SK-N-SH treated with all-trans-retinoic acid at 6 μM for 48 hours (cell line): Measurements from ENCODE around the gene CCKAR.

ENCODE experiments used
- BACH2 ChIP-seq: fragments of 250-450 bp; sonication (Bioruptor Pico); IDR thresholded peaks from 2 replicates; pipeline ENCODE4 v1.9.0; 2021; ENCODE audit warnings: mild to moderate bottlenecking, borderline replicate concordance
- CSDC2 ChIP-seq: fragments of 250-450 bp; sonication (Bioruptor Pico); IDR thresholded peaks from 2 replicates; pipeline ENCODE4 v1.5.0; 2020; ENCODE audit warnings: mild to moderate bottlenecking, moderate library complexity
- ISL1 ChIP-seq: fragments of 250-450 bp; sonication (Bioruptor Pico); IDR thresholded peaks from 2 replicates; pipeline ENCODE4 v2.1.2; 2022; ENCODE audit warnings: mild to moderate bottlenecking, moderate library complexity
- RARB ChIP-seq: fragments of 250-450 bp; sonication (Bioruptor Pico); IDR thresholded peaks from 2 replicates; pipeline ENCODE4 v1.8.0; 2021; ENCODE audit warnings: mild to moderate bottlenecking, moderate library complexity
- SNAI2 ChIP-seq: fragments of 250-450 bp; sonication (Bioruptor Pico); IDR thresholded peaks from 2 replicates; pipeline ENCODE4 v1.5.0; 2020; ENCODE audit warnings: mild to moderate bottlenecking, moderate library complexity
- TCF4 ChIP-seq: fragments of 250-450 bp; sonication (Bioruptor Pico); IDR thresholded peaks from 2 replicates; pipeline ENCODE4 v1.8.0; 2021; ENCODE audit warnings: mild to moderate bottlenecking, moderate library complexity, borderline replicate concordance
- TOX ChIP-seq: fragments of 250-450 bp; sonication (Bioruptor Pico); IDR thresholded peaks from 2 replicates; pipeline ENCODE4 v1.8.0; 2021; ENCODE audit warnings: mild to moderate bottlenecking, moderate library complexity, borderline replicate concordance
- ZC3H10 ChIP-seq: fragments of 250-450 bp; sonication (Bioruptor Pico); IDR thresholded peaks from 2 replicates; pipeline ENCODE4 v1.5.1; 2021; ENCODE audit warnings: mild to moderate bottlenecking, moderate library complexity
- ZNF565 ChIP-seq: fragments of 450-650 bp; formaldehyde crosslinking; conservative IDR thresholded peaks from 2 replicates; pipeline ENCODE4 v1.5.0; 2020; ENCODE audit warnings: low read depth, mild to moderate bottlenecking, moderate library complexity
- TF ChIP-seq, protein P1 (sequence below): fragments of 250-450 bp; sonication (Bioruptor Pico); IDR thresholded peaks from 2 replicates; pipeline ENCODE4 v1.8.0; 2020; ENCODE audit warnings: mild to moderate bottlenecking, moderate library complexity, borderline replicate concordance
- TF ChIP-seq, protein P2 (sequence below): fragments of 250-450 bp; sonication (Bioruptor Pico); IDR thresholded peaks from 2 replicates; pipeline ENCODE4 v1.5.1; 2020; ENCODE audit warnings: low read depth, mild to moderate bottlenecking, moderate library complexity
- TF ChIP-seq, protein P3 (sequence below): fragments of 250-450 bp; sonication (Bioruptor Pico); IDR thresholded peaks from 2 replicates; pipeline ENCODE4 v1.5.1; 2021; ENCODE audit warnings: mild to moderate bottlenecking, moderate library complexity
- TF ChIP-seq, protein P4 (sequence below): fragments of 250-450 bp; sonication (Bioruptor Pico); IDR thresholded peaks from 2 replicates; pipeline ENCODE4 v1.8.0; 2021; ENCODE audit warnings: low read depth, mild to moderate bottlenecking, moderate library complexity, borderline replicate concordance

DNA sequence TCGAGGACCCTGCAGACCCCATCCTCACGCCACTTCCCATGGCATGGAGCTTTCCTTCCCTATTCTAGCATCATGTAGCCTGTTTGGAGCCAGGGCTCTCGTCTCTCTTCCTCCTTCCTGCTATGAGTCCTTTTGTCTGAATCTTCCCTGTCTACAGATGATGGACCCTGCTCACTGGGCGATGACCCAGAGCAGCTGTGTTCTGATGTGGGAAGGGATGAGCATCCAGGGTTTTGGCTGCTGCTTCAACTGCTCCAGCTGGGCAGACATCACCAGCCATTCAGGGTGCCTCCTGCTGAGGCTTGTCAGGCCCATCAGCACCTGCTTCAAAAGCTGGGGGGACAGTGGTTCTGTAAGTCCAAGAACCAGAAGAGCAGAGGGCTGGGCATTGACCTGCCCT is 3.2 kb upstream of the CCKAR start:
- TF ChIP-seq, protein P1, sequence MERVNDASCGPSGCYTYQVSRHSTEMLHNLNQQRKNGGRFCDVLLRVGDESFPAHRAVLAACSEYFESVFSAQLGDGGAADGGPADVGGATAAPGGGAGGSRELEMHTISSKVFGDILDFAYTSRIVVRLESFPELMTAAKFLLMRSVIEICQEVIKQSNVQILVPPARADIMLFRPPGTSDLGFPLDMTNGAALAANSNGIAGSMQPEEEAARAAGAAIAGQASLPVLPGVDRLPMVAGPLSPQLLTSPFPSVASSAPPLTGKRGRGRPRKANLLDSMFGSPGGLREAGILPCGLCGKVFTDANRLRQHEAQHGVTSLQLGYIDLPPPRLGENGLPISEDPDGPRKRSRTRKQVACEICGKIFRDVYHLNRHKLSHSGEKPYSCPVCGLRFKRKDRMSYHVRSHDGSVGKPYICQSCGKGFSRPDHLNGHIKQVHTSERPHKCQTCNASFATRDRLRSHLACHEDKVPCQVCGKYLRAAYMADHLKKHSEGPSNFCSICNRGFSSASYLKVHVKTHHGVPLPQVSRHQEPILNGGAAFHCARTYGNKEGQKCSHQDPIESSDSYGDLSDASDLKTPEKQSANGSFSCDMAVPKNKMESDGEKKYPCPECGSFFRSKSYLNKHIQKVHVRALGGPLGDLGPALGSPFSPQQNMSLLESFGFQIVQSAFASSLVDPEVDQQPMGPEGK (CRISPR knock-in tag) = no peak
- TF ChIP-seq TOX (CRISPR knock-in tag) (no peak), ZC3H10 (CRISPR knock-in tag) (no peak), SNAI2 (CRISPR knock-in tag) (no peak), BACH2 (CRISPR knock-in tag) (no peak), ZNF565 (CRISPR knock-in tag) (no peak), TCF4 (CRISPR knock-in tag) (no peak), ISL1 (CRISPR knock-in tag) (no peak), RARB (CRISPR knock-in tag) (no peak), CSDC2 (CRISPR knock-in tag) (no peak)
- TF ChIP-seq, protein P2, sequence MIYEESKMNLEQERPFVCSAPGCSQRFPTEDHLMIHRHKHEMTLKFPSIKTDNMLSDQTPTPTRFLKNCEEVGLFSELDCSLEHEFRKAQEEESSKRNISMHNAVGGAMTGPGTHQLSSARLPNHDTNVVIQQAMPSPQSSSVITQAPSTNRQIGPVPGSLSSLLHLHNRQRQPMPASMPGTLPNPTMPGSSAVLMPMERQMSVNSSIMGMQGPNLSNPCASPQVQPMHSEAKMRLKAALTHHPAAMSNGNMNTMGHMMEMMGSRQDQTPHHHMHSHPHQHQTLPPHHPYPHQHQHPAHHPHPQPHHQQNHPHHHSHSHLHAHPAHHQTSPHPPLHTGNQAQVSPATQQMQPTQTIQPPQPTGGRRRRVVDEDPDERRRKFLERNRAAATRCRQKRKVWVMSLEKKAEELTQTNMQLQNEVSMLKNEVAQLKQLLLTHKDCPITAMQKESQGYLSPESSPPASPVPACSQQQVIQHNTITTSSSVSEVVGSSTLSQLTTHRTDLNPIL (CRISPR knock-in tag) = no peak
- TF ChIP-seq, protein P3, sequence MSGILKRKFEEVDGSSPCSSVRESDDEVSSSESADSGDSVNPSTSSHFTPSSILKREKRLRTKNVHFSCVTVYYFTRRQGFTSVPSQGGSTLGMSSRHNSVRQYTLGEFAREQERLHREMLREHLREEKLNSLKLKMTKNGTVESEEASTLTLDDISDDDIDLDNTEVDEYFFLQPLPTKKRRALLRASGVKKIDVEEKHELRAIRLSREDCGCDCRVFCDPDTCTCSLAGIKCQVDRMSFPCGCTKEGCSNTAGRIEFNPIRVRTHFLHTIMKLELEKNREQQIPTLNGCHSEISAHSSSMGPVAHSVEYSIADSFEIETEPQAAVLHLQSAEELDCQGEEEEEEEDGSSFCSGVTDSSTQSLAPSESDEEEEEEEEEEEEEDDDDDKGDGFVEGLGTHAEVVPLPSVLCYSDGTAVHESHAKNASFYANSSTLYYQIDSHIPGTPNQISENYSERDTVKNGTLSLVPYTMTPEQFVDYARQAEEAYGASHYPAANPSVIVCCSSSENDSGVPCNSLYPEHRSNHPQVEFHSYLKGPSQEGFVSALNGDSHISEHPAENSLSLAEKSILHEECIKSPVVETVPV (CRISPR knock-in tag) = no peak
- TF ChIP-seq, protein P4, sequence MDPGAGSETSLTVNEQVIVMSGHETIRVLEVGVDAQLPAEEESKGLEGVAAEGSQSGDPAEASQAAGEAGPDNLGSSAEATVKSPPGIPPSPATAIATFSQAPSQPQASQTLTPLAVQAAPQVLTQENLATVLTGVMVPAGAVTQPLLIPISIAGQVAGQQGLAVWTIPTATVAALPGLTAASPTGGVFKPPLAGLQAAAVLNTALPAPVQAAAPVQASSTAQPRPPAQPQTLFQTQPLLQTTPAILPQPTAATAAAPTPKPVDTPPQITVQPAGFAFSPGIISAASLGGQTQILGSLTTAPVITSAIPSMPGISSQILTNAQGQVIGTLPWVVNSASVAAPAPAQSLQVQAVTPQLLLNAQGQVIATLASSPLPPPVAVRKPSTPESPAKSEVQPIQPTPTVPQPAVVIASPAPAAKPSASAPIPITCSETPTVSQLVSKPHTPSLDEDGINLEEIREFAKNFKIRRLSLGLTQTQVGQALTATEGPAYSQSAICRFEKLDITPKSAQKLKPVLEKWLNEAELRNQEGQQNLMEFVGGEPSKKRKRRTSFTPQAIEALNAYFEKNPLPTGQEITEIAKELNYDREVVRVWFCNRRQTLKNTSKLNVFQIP (CRISPR knock-in tag) = no peak
